HEK293 (cell line): ENCODE data around the gene PHKG2.

ENCODE experiments used
- CTCF ChIP-seq: fragments of 450-650 bp; formaldehyde crosslinking; IDR thresholded peaks from 2 replicates; pipeline ENCODE4 v1.5.1; 2016; ENCODE audit warnings: missing biosample characterization, missing genetic modification characterization
- KLF10 ChIP-seq: fragments of 450-650 bp; IDR thresholded peaks from 2 replicates; pipeline ENCODE4 v1.5.1; 2018; ENCODE audit warnings: missing biosample characterization, mild to moderate bottlenecking, missing genetic modification characterization
- MYNN ChIP-seq: fragments of 450-650 bp; formaldehyde crosslinking; IDR thresholded peaks from 2 replicates; pipeline ENCODE4 v1.5.1; 2016; ENCODE audit warnings: missing biosample characterization, missing genetic modification characterization, borderline replicate concordance
- PBX3 ChIP-seq: sonication (generic); formaldehyde crosslinking; IDR thresholded peaks from 2 replicates; pipeline ENCODE4 v1.8.1; 2022; ENCODE audit warnings: mild to moderate bottlenecking, moderate library complexity, missing genetic modification reagents
- TCF7L2 ChIP-seq: IDR thresholded peaks from 2 replicates; pipeline ENCODE4 v1.6.1; 2011; ENCODE audit warnings: low read depth, mild to moderate bottlenecking, inconsistent platforms, low read length, moderate library complexity, borderline replicate concordance
- YY1 ChIP-seq: fragments of 450-650 bp; formaldehyde crosslinking; IDR thresholded peaks from 2 replicates; pipeline ENCODE4 v1.5.1; 2018; ENCODE audit warnings: missing biosample characterization, missing genetic modification characterization
- ZBTB7A ChIP-seq: fragments of 450-650 bp; formaldehyde crosslinking; IDR thresholded peaks from 2 replicates; pipeline ENCODE4 v1.5.1; 2016; ENCODE audit warnings: low read depth, missing biosample characterization, missing genetic modification characterization
- ZNF174 ChIP-seq: fragments of 450-650 bp; formaldehyde crosslinking; IDR thresholded peaks from 2 replicates; pipeline ENCODE4 v1.5.0; 2017; ENCODE audit warnings: missing biosample characterization, mild to moderate bottlenecking, missing genetic modification characterization
- ZNF202 ChIP-seq: fragments of 450-650 bp; formaldehyde crosslinking; IDR thresholded peaks from 2 replicates; pipeline ENCODE4 v1.5.1; 2016; ENCODE audit warnings: missing biosample characterization, missing genetic modification characterization, borderline replicate concordance
- ZNF626 ChIP-seq: fragments of 450-650 bp; sonication (Bioruptor Pico); formaldehyde crosslinking; IDR thresholded peaks from 2 replicates; pipeline ENCODE4 v1.5.1; 2018; ENCODE audit warnings: missing biosample characterization, missing genetic modification characterization, inconsistent platforms
- ZNF747 ChIP-seq: fragments of 450-650 bp; formaldehyde crosslinking; IDR thresholded peaks from 2 replicates; pipeline ENCODE4 v1.5.1; 2016; ENCODE audit warnings: missing biosample characterization, missing genetic modification characterization
- ZNF785 ChIP-seq: fragments of 450-650 bp; formaldehyde crosslinking; IDR thresholded peaks from 2 replicates; pipeline ENCODE4 v1.5.1; 2016; ENCODE audit warnings: missing biosample characterization, missing genetic modification characterization
- ZSCAN4 ChIP-seq: fragments of 450-650 bp; formaldehyde crosslinking; IDR thresholded peaks from 2 replicates; pipeline ENCODE4 v1.5.1; 2017; ENCODE audit warnings: missing biosample characterization, missing genetic modification characterization

- TF ChIP-seq KLF10 (no peak), ZNF174 (no peak), TCF7L2 (no peak), CTCF (tag by site-specific recombination) (no peak), ZBTB7A (no peak), YY1 (tag by site-specific recombination) (no peak), ZNF202 (tag by site-specific recombination) (no peak), ZSCAN4 (tag by site-specific recombination) (no peak), MYNN (tag by site-specific recombination) (no peak), ZNF626 (no peak), PBX3 (CRISPR knock-in tag) (no peak), ZNF785 (tag by site-specific recombination) (no peak), ZNF747 (no peak)
Measured at GRCh38 chr16:30769379-30770089, 21.3 kb downstream of the PHKG2 start.
